HEK293 (cell line): ENCODE results near the gene COX7A2L.

ENCODE experiments used
- CTCF ChIA-PET: fragments of 350-600 bp; formaldehyde crosslinking; extraction: SDS; loops from one replicate; lab custom pipeline; 2021; ENCODE audit warnings: antibody characterized with exemption; lab: Yijun Ruan, JAX
- POLR2A ChIA-PET: fragments of 300-600 bp; formaldehyde crosslinking; extraction: SDS; loops from one replicate; lab custom pipeline; 2020; ENCODE audit warnings: antibody characterized with exemption, inconsistent platforms; lab: Yijun Ruan, JAX
- H3K27ac ChIP-seq: fragments of 200-500 bp; sonication (Bioruptor generic); 2 replicates; pipeline ENCODE4 v1.5.1; 2014; ENCODE audit warnings: low read depth, low read length, control low read depth, inconsistent platforms; ENCODE audit errors: extremely low read depth
- H3K36me3 ChIP-seq, 2 experiments: fragments of 200-500 bp in 1 of 2; sonication (Bioruptor generic) in 1 of 2; 1 replicate in 1 of 2; 2 replicates in 1 of 2; pipeline ENCODE4 v1.5.1; 2014 to 2017; ENCODE audit warnings: inconsistent platforms in 2 of 2, low read length in 2 of 2; ENCODE audit not compliant: control insufficient read depth in 2 of 2, insufficient read depth in 1 of 2
- H3K4me1 ChIP-seq: fragments of 200-500 bp; sonication (Bioruptor generic); 2 replicates; pipeline ENCODE4 v1.5.1; 2014; ENCODE audit warnings: mild to moderate bottlenecking, low read length, inconsistent platforms; ENCODE audit not compliant: control insufficient read depth, insufficient read depth
- H3K4me3 ChIP-seq: 2 replicates; pipeline ENCODE4 v1.5.1; 2011; ENCODE audit warnings: low read depth, mild to moderate bottlenecking, control low read depth, low read length, moderate library complexity
- H3K9me3 ChIP-seq: fragments of 200-500 bp; sonication (Bioruptor generic); 2 replicates; pipeline ENCODE4 v1.5.1; 2014; ENCODE audit warnings: low read depth, low read length, inconsistent platforms; ENCODE audit not compliant: control insufficient read depth, insufficient read depth
- GLIS1 ChIP-seq: fragments of 450-650 bp; formaldehyde crosslinking; IDR thresholded peaks from 2 replicates; pipeline ENCODE4 v1.5.1; 2016; ENCODE audit warnings: missing biosample characterization, missing genetic modification characterization
- KLF8 ChIP-seq: fragments of 450-650 bp; formaldehyde crosslinking; IDR thresholded peaks from 2 replicates; pipeline ENCODE4 v1.5.1; 2016; ENCODE audit warnings: missing biosample characterization, missing genetic modification characterization
- ZBTB17 ChIP-seq: fragments of 450-650 bp; formaldehyde crosslinking; IDR thresholded peaks from 2 replicates; pipeline ENCODE4 v1.5.1; 2016; ENCODE audit warnings: missing biosample characterization, missing genetic modification characterization
- ZFHX2 ChIP-seq: fragments of 450-650 bp; formaldehyde crosslinking; conservative IDR thresholded peaks from 2 replicates; pipeline ENCODE4 v1.5.1; 2016; ENCODE audit warnings: missing biosample characterization, missing genetic modification characterization
- ZNF121 ChIP-seq: fragments of 450-650 bp; formaldehyde crosslinking; IDR thresholded peaks from 2 replicates; pipeline ENCODE4 v1.5.1; 2016; ENCODE audit warnings: missing biosample characterization, missing genetic modification characterization
- ZNF132 ChIP-seq: fragments of 450-650 bp; formaldehyde crosslinking; IDR thresholded peaks from 2 replicates; pipeline ENCODE4 v1.5.1; 2017; ENCODE audit warnings: missing biosample characterization, missing genetic modification characterization, borderline replicate concordance
- ZNF221 ChIP-seq: fragments of 450-650 bp; formaldehyde crosslinking; IDR thresholded peaks from 2 replicates; pipeline ENCODE4 v1.5.1; 2017; ENCODE audit warnings: missing biosample characterization, missing genetic modification characterization, borderline replicate concordance
- ZNF37A ChIP-seq: fragments of 450-650 bp; IDR thresholded peaks from 2 replicates; pipeline ENCODE4 v1.5.1; 2018; ENCODE audit warnings: missing biosample characterization, missing genetic modification characterization
- ZNF510 ChIP-seq: fragments of 450-650 bp; formaldehyde crosslinking; IDR thresholded peaks from 2 replicates; pipeline ENCODE4 v1.5.1; 2018; ENCODE audit warnings: mild to moderate bottlenecking, missing genetic modification characterization, missing biosample characterization; ENCODE audit not compliant: insufficient replicate concordance
- ZNF530 ChIP-seq: fragments of 450-650 bp; formaldehyde crosslinking; IDR thresholded peaks from 2 replicates; pipeline ENCODE4 v1.5.1; 2016; ENCODE audit warnings: low read depth, missing biosample characterization, missing genetic modification characterization
- ZNF600 ChIP-seq: fragments of 450-650 bp; formaldehyde crosslinking; IDR thresholded peaks from 2 replicates; pipeline ENCODE4 v1.5.1; 2016; ENCODE audit warnings: missing biosample characterization, missing genetic modification characterization
- ZSCAN23 ChIP-seq: fragments of 450-650 bp; formaldehyde crosslinking; IDR thresholded peaks from 2 replicates; pipeline ENCODE4 v1.5.1; 2016; ENCODE audit warnings: missing biosample characterization, missing genetic modification characterization
- ZXDB ChIP-seq: fragments of 450-650 bp; formaldehyde crosslinking; IDR thresholded peaks from 2 replicates; pipeline ENCODE4 v1.5.1; 2016; ENCODE audit warnings: missing biosample characterization, missing genetic modification characterization
- TF ChIP-seq, protein P1 (sequence below): fragments of 450-650 bp; formaldehyde crosslinking; IDR thresholded peaks from 2 replicates; pipeline ENCODE4 v1.5.1; 2017; ENCODE audit warnings: missing biosample characterization, missing genetic modification characterization
- TF ChIP-seq, protein P2 (sequence below): fragments of 450-650 bp; formaldehyde crosslinking; IDR thresholded peaks from 2 replicates; pipeline ENCODE4 v1.5.1; 2016; ENCODE audit warnings: missing biosample characterization, missing genetic modification characterization, borderline replicate concordance
- TF ChIP-seq, protein P3 (sequence below): fragments of 450-650 bp; formaldehyde crosslinking; IDR thresholded peaks from 2 replicates; pipeline ENCODE4 v1.5.1; 2016; ENCODE audit warnings: missing biosample characterization, missing genetic modification characterization
- TF ChIP-seq, protein P4 (sequence below): fragments of 450-650 bp; formaldehyde crosslinking; IDR thresholded peaks from 2 replicates; pipeline ENCODE4 v1.5.1; 2016; ENCODE audit warnings: missing biosample characterization, missing genetic modification characterization

COX7A2L gene

DNA sequence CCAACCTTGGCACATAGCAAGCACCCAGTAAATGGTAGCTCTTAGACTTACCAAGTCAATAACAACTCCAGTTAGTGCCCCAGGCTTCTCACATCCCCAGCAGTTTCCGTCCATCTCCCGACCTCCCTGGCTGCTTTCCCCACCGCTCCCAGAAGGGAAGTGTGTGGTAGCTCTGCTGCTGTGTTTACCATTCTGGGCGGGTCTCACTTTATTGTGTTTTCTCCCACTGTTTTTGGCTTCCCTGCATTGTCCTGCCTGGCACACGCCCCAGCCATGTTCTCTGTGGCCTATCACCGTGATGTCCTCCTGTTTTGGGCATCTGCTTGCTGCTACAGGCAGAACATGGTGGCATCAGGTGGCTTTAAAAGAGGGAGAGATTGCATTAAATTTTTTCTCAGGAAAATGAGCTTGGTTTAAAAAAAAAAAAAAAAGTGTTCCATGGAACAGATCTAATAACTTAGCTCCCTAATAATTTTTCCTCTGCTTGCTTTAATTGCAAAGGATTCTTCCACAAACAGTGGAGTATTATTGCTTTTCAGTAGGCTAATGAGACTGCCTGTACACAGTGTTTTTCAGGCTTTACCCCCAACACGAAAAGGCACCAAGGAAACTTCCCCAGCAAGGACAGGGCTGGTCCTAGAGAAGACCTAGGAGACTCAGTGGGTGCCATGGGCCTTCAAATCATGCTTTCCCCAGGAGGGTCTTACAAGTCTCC, 8.0 kb upstream of the COX7A2L start (continued):
- TF ChIP-seq, protein P1, sequence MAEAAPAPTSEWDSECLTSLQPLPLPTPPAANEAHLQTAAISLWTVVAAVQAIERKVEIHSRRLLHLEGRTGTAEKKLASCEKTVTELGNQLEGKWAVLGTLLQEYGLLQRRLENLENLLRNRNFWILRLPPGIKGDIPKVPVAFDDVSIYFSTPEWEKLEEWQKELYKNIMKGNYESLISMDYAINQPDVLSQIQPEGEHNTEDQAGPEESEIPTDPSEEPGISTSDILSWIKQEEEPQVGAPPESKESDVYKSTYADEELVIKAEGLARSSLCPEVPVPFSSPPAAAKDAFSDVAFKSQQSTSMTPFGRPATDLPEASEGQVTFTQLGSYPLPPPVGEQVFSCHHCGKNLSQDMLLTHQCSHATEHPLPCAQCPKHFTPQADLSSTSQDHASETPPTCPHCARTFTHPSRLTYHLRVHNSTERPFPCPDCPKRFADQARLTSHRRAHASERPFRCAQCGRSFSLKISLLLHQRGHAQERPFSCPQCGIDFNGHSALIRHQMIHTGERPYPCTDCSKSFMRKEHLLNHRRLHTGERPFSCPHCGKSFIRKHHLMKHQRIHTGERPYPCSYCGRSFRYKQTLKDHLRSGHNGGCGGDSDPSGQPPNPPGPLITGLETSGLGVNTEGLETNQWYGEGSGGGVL (tag by site-specific recombination), result no peak
- TF ChIP-seq ZSCAN23 (tag by site-specific recombination), result no peak
- no peak for TF ChIP-seq ZNF132 (tag by site-specific recombination)
- peak; percentile 45; the same call in 1 of the 2 replicates for TF ChIP-seq ZNF121
- TF ChIP-seq ZNF221 (tag by site-specific recombination), result no peak
- 0 out of 2 replicates have a peak, but pooled peaks have one; percentile 26 for TF ChIP-seq ZBTB17

DNA sequence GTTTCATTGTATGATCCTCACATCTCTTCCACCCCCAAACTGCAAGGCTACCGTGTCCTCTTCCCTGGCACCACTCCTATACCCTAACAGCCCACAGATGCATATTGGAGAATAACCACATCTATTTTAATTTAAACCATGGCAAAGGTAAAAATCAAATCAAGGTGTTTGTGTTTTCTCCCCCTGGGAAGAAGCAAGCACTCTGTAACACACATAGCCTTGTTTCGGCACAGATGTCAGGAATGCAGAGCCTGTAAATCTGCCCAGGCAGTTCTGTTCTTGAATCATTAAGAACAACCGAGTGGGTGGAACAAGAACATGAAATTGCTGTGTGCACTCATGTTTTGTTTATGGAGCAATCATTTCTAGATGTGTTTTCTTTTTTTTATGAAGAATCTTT, 6.8 kb upstream of the COX7A2L start:
- CTCF ChIA-PET, result interaction anchor here (0.6 to 0.7 kb wide), 2 partner anchors 37 to 540 kb away, joined by 3 read pairs; no protein-coding TSS in a partner anchor
- no peaks in the 10 kb centered on the region for H3K9me3 ChIP-seq
- H3K4me3 ChIP-seq, result no peak overlapping the region
- TF ChIP-seq ZNF37A (tag by site-specific recombination), result no peak
- no peak for TF ChIP-seq ZNF530 (tag by site-specific recombination)
- peak; percentile 41; the same call in 1 of the 2 replicates for TF ChIP-seq ZFHX2
- TF ChIP-seq GLIS1 (tag by site-specific recombination), result no peak
- TF ChIP-seq, protein P2, sequence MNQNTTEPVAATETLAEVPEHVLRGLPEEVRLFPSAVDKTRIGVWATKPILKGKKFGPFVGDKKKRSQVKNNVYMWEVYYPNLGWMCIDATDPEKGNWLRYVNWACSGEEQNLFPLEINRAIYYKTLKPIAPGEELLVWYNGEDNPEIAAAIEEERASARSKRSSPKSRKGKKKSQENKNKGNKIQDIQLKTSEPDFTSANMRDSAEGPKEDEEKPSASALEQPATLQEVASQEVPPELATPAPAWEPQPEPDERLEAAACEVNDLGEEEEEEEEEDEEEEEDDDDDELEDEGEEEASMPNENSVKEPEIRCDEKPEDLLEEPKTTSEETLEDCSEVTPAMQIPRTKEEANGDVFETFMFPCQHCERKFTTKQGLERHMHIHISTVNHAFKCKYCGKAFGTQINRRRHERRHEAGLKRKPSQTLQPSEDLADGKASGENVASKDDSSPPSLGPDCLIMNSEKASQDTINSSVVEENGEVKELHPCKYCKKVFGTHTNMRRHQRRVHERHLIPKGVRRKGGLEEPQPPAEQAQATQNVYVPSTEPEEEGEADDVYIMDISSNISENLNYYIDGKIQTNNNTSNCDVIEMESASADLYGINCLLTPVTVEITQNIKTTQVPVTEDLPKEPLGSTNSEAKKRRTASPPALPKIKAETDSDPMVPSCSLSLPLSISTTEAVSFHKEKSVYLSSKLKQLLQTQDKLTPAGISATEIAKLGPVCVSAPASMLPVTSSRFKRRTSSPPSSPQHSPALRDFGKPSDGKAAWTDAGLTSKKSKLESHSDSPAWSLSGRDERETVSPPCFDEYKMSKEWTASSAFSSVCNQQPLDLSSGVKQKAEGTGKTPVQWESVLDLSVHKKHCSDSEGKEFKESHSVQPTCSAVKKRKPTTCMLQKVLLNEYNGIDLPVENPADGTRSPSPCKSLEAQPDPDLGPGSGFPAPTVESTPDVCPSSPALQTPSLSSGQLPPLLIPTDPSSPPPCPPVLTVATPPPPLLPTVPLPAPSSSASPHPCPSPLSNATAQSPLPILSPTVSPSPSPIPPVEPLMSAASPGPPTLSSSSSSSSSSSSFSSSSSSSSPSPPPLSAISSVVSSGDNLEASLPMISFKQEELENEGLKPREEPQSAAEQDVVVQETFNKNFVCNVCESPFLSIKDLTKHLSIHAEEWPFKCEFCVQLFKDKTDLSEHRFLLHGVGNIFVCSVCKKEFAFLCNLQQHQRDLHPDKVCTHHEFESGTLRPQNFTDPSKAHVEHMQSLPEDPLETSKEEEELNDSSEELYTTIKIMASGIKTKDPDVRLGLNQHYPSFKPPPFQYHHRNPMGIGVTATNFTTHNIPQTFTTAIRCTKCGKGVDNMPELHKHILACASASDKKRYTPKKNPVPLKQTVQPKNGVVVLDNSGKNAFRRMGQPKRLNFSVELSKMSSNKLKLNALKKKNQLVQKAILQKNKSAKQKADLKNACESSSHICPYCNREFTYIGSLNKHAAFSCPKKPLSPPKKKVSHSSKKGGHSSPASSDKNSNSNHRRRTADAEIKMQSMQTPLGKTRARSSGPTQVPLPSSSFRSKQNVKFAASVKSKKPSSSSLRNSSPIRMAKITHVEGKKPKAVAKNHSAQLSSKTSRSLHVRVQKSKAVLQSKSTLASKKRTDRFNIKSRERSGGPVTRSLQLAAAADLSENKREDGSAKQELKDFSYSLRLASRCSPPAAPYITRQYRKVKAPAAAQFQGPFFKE (tag by site-specific recombination), result no peak
- 0 out of 2 replicates have a peak, but pooled peaks have one; percentile 42 for TF ChIP-seq ZNF600 (tag by site-specific recombination)
- no peak for TF ChIP-seq KLF8
- peaks cover 12% of the 10 kb centered on the region for H3K4me1 ChIP-seq
- POLR2A ChIA-PET, result no interaction called here
- H3K27ac ChIP-seq, result no peak overlapping the region
- no peaks in the 10 kb centered on the region for H3K36me3 ChIP-seq

DNA sequence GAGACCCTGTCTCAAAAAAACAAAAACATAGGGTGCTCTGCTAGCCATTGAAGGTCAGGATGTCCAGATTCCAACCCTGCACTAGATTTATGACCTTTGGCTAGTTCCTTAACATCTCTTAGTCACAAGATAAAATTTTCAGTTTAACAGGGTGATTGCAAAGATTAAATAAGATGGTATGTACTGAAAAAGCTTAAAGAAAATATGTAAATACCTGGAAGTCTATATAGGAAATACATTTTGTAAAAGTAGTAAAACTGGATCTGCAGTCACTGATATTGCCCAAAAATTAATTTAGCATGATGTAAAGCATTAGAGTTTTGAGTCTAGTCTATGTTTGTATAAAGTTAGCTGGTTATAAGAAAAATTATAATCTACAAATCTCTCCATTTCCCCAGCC, 5.4 kb upstream of the COX7A2L start:
- Histone ChIP-seq H3K27ac (no peak overlapping the region), H3K4me1 (peaks cover 12% of the 10 kb centered on the region), H3K9me3 (no peaks in the 10 kb centered on the region), H3K36me3 (no peaks in the 10 kb centered on the region), H3K4me3 (no peak overlapping the region)
- ChIA-PET CTCF (interaction anchor here (0.6 kb wide), 1 partner anchor 447 kb away, joined by 3 read pairs; no protein-coding TSS in a partner anchor), POLR2A (no interaction called here)
- TF ChIP-seq ZNF510 (tag by site-specific recombination), result no peak
- TF ChIP-seq, protein P3, sequence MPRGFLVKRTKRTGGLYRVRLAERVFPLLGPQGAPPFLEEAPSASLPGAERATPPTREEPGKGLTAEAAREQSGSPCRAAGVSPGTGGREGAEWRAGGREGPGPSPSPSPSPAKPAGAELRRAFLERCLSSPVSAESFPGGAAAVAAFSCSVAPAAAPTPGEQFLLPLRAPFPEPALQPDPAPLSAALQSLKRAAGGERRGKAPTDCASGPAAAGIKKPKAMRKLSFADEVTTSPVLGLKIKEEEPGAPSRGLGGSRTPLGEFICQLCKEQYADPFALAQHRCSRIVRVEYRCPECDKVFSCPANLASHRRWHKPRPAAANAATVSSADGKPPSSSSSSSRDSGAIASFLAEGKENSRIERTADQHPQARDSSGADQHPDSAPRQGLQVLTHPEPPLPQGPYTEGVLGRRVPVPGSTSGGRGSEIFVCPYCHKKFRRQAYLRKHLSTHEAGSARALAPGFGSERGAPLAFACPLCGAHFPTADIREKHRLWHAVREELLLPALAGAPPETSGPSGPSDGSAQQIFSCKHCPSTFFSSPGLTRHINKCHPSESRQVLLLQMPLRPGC (tag by site-specific recombination), result no peak
- no peak for TF ChIP-seq ZXDB (tag by site-specific recombination)
- TF ChIP-seq, protein P4, sequence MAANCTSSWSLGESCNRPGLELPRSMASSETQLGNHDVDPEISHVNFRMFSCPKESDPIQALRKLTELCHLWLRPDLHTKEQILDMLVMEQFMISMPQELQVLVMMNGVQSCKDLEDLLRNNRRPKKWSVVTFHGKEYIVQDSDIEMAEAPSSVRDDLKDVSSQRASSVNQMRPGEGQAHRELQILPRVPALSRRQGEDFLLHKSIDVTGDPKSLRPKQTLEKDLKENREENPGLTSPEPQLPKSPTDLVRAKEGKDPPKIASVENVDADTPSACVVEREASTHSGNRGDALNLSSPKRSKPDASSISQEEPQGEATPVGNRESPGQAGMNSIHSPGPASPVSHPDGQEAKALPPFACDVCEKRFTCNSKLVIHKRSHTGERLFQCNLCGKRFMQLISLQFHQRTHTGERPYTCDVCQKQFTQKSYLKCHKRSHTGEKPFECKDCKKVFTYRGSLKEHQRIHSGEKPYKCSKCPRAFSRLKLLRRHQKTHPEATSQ (tag by site-specific recombination), result no peak
